Tibial artery (tissue), 4 donors: ENCODE measurements around the gene ARMC10.

Source experiments
- DNase-seq, 2 donors: peaks; one replicate each; pipeline ENCODE4 v3.0.0-alpha.2; 2019
- H3K27ac ChIP-seq, 2 donors: fragments of 200-600 bp; sonication (generic) in 1 of 2; 1 replicate in 1 of 2; 2 replicates in 1 of 2; pipeline ENCODE4 v1.5.1; 2018 to 2019; ENCODE audit warnings: mild to moderate bottlenecking in 1 of 2
- H3K27me3 ChIP-seq, 2 donors: fragments of 200-600 bp; sonication (generic) in 1 of 2; one replicate each; pipeline versions ENCODE4 v1.5.1 to v1.6.0; 2016 to 2019
- H3K36me3 ChIP-seq, 3 donors: fragments of 200-600 bp; sonication (generic) in 2 of 3; one replicate each; pipeline ENCODE4 v1.5.1; 2016 to 2019; ENCODE audit warnings: mild to moderate bottlenecking in 2 of 3
- H3K4me1 ChIP-seq, 4 donors: fragments of 200-600 bp; sonication (generic) in 2 of 4; 1 replicate in 3 of 4; 2 replicates in 1 of 4; pipeline ENCODE4 v1.5.1; 2016 to 2019
- H3K4me3 ChIP-seq, 2 donors: fragments of 200-600 bp; sonication (generic) in 1 of 2; 1 replicate in 1 of 2; 2 replicates in 1 of 2; pipeline ENCODE4 v1.5.1; 2018 to 2019; ENCODE audit warnings: mild to moderate bottlenecking in 2 of 2
- H3K9me3 ChIP-seq, 3 donors: fragments of 200-600 bp; sonication (generic) in 1 of 3; one replicate each; pipeline ENCODE4 v1.5.1; 2016 to 2019
- CTCF ChIP-seq, 2 experiments: fragments of 200-600 bp in 1 of 2; fragments of 450-650 bp in 1 of 2; IDR thresholded peaks; one replicate each; pipeline ENCODE4 v1.5.1; 2017 to 2019; ENCODE audit warnings: antibody characterized with exemption in 2 of 2, mild to moderate bottlenecking in 1 of 2, moderate library complexity in 1 of 2
- intact Hi-C: fragments of 100-400 bp; cut with DNase I; formaldehyde crosslinking; loops from one replicate; pipeline ENCODE4 v1.15.0; 2023; ENCODE audit warnings: low total_unique reads

The ARMC10 gene

DNA sequence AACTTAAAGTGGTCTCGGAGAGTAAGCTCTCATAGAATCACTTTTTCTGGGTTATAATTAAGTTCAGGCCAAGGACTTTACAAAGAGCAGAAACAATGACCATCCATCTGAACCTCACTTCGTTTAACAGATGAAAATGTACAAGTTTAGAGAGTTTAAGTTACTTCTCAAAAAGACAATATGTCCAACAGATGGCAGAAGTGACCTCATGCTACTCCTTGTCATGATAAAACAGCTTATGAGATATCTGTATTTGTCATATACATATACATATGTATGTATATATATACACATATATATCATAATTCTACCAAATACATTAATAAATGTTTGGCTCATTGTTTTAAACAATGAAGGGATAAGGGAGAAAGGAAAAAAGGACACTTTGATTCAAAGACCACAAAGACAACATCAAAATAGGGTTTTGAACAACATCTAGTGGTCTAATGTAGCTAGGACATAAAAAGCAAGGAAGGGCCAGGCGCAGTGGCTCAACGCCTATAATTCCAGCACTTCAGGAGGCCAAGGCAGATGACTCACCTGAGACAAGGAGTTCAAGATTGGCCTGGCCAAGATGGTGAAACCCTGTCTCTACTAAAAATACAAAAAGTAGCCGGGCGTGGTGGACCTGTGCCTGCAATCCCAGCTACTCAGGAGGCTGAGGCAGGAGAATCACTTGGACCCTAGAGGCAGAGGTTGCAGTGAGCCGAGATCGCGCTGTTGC lies 56.1 kb downstream of the ARMC10 start:
- DNase-seq = no peak
- Histone ChIP-seq H3K27me3 (no peaks in the 10 kb centered on the region), H3K36me3 (peaks cover 0 to 19% (median 10%) of the 10 kb centered on the region in 3 donors), H3K27ac (no peak overlapping the region), H3K4me3 (no peak overlapping the region), H3K9me3 (no peaks in the 10 kb centered on the region), H3K4me1 (peaks cover 0 to 31% (median 17%) of the 10 kb centered on the region in 4 donors)
- intact Hi-C loops = no loop called here
- TF ChIP-seq CTCF (IDR thresholded peaks at IDR 0.05) = no peak

DNA sequence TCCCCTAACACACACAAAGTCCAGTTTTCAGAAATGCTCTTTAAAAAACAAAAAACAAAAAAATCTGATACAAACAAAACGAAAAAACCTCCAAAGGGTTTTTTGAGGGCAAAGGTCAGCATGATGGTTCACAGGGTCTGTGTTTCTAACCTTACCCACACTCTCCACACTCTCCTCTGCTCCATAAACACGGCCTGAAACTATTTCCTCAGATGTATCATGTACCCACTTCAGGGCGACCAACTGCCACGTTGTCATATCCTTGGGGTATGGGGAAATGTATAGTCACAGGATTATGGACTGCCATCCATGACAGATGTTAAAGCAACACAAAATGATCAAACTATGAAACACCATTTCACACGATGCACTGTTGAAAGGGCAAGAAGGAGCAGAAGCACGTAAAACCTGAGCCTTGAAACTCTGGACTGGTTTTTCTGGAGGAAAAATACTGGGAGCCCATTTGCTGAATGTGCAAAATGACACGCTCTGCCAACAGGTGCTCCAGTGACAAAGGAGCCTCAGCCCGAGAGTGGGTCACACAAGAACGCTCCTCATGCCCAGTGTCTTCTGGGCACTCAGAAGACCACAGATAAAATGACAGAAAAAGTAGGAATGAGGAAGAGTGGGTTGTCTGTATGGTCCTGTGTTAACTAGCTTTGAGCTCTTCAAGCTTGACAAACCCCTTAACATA lies 58.2 kb downstream of the ARMC10 start:
- Histone ChIP-seq H3K9me3 (no peaks in the 10 kb centered on the region), H3K27me3 (no peaks in the 10 kb centered on the region), H3K36me3 (peaks cover 0 to 5% (median 0%) of the 10 kb centered on the region in 3 donors), H3K27ac (no peak overlapping the region), H3K4me3 (no peak overlapping the region), H3K4me1 (peaks cover 0 to 31% (median 17%) of the 10 kb centered on the region in 4 donors)
- DNase-seq = no peak
- TF ChIP-seq CTCF (IDR thresholded peaks at IDR 0.05) = no peak
- intact Hi-C loops = no loop called here

- H3K36me3 ChIP-seq = no peaks in the 10 kb centered on the region
- no peak overlapping the region for H3K27ac ChIP-seq
- no peaks in the 10 kb centered on the region for H3K9me3 ChIP-seq
- DNase-seq = no peak
- H3K4me1 ChIP-seq = peaks cover 0 to 24% (median 10%) of the 10 kb centered on the region in 4 donors
- no peak overlapping the region for H3K4me3 ChIP-seq
- intact Hi-C loops = no loop called here
- TF ChIP-seq CTCF (IDR thresholded peaks at IDR 0.05) = no peak
- H3K27me3 ChIP-seq = no peaks in the 10 kb centered on the region
Measured at GRCh38 chr7:103134836-103135554, 60.1 kb downstream of the ARMC10 start.

GRCh38 chr7:103140061-103140460 lies 65.1 kb downstream of the ARMC10 start:
- DNase-seq = no peak
- Histone ChIP-seq H3K4me1 (peaks cover 0 to 31% (median 3%) of the 10 kb centered on the region in 4 donors), H3K4me3 (no peak overlapping the region), H3K27ac (peak overlapping the region in 1 of 2 donors; percentile 38), H3K27me3 (no peaks in the 10 kb centered on the region), H3K9me3 (no peaks in the 10 kb centered on the region), H3K36me3 (no peaks in the 10 kb centered on the region)
- no peak for TF ChIP-seq CTCF (IDR thresholded peaks at IDR 0.05)
- intact Hi-C loops = loop anchor here (10.0 kb wide), 1 partner anchor 65 kb away; the partner anchor contains the start of genes ARMC10 and FBXL13

DNA sequence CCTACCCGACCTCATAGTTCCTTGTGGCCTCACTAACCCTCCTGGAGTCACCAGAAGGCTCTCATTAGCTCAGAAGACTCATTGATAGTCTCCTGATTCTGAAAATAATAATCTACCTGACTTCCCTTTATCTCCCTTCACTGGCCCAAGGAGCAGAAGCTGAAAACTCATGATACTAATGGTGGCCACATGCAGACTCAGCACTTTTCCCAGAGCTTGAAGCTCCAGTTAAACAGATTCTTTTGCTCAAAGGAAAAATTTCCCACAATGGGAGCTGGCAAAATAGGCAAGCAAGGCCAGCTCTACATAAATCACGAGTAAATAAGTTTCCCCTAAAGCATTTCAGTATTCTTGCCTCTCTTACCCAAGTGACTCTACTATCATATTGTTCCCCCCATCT lies 65.7 kb downstream of the ARMC10 start:
- no peak overlapping the region for H3K4me3 ChIP-seq
- no peak for DNase-seq
- no peaks in the 10 kb centered on the region for H3K9me3 ChIP-seq
- no peak for TF ChIP-seq CTCF (IDR thresholded peaks at IDR 0.05)
- intact Hi-C loops = loop anchor here (10.0 kb wide), 1 partner anchor 66 kb away; the partner anchor contains the start of genes ARMC10 and FBXL13
- peak overlapping the region in 1 of 2 donors; percentile 38 for H3K27ac ChIP-seq
- no peaks in the 10 kb centered on the region for H3K36me3 ChIP-seq
- H3K27me3 ChIP-seq = no peaks in the 10 kb centered on the region
- H3K4me1 ChIP-seq = peaks cover 0 to 29% (median 2%) of the 10 kb centered on the region in 4 donors
